ENCODE results near the gene FCER2.
"Not testable (repeated sequence)": the region's sequence is repeated elsewhere in the genome, so short reads cannot be mapped to it uniquely, and the experiment has no call there.

Gene FCER2

GRCh38 chr19:7645656-7646425, 56.1 kb downstream of the FCER2 start:
- no peak for DNase-seq (ENCODE audit: low read depth)

- no peak for DNase-seq (ENCODE audit: low read depth)
These were observed 56.8 kb downstream of the FCER2 start for GRCh38 chr19:7645163-7645562.

GRCh38 chr19:7644550-7644877, 57.4 kb downstream of the FCER2 start:
- DNase-seq (ENCODE audit: low read depth) = no peak

GRCh38 chr19:7643629-7644549, 58.0 kb downstream of the FCER2 start:
- DNase-seq (ENCODE audit: low read depth) = not testable (repeated sequence)

GRCh38 chr19:7643031-7643415, 58.9 kb downstream of the FCER2 start:
- DNase-seq (ENCODE audit: low read depth) = no peak

GRCh38 chr19:7642295-7643030, 59.5 kb downstream of the FCER2 start:
- DNase-seq (ENCODE audit: low read depth) = no peak

GRCh38 chr19:7641290-7642276, 60.3 kb downstream of the FCER2 start:
- DNase-seq (ENCODE audit: low read depth) = no peak

GRCh38 chr19:7640803-7641202, 61.1 kb downstream of the FCER2 start:
- DNase-seq (ENCODE audit: low read depth) = no peak

- no peak for DNase-seq (ENCODE audit: low read depth)
These were observed 62.0 kb downstream of the FCER2 start for GRCh38 chr19:7639863-7640348.

- no peak for DNase-seq (ENCODE audit: low read depth)
These were observed 63.0 kb downstream of the FCER2 start for GRCh38 chr19:7638802-7639465.

Data from activated T-helper 1 cell treated with Interleukin-2 at 50 U/mL for 16 hours (primary cell).